GM23248 (cell line): ENCODE data around the gene NKAIN2.

ENCODE experiments used
- EZH2 ChIP-seq: fragments of 200-600 bp; sonication (generic); IDR thresholded peaks from 2 replicates; pipeline ENCODE4 v1.6.1; 2018; ENCODE audit warnings: antibody characterized with exemption, mild to moderate bottlenecking; ENCODE audit not compliant: insufficient read depth, poor library complexity, severe bottlenecking
- EZH2phosphoT487 ChIP-seq: fragments of 200-600 bp; sonication (generic); IDR thresholded peaks from 2 replicates; pipeline ENCODE4 v1.6.1; 2018; ENCODE audit warnings: antibody characterized with exemption, moderate library complexity, mild to moderate bottlenecking, low read depth; ENCODE audit not compliant: insufficient read depth

DNA sequence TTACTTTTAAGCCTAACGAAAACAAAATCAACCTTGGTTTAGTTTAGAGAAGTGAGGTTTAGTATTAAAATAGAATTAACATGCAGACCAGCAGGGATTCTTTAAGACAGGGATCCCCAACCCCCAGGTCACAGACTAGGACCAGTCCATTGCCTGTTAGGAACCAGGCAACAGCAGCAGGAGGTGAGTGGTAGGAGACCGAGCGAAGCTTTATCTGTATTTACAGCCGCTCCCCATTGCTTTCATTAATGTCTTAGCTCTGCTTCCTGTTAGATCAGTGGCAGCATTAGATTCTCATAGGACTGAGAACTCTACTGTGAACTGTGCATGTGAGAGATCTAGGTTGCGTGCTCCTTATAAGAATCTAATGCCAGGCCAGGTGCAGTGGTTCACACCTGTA, 225.9 kb downstream of the NKAIN2 start:
- TF ChIP-seq EZH2phosphoT487 (no peak), EZH2 (no peak)
